Osteoblast (primary cell): ENCODE measurements around the gene RIT2. TPM values are rescaled to one million over a fixed set of nuclear protein-coding genes. Genes with fewer than 3 reads are reported as not detected.

Experiments
- DNase-seq: peaks from one replicate; pipeline ENCODE4 v3.0.0; 2011; ENCODE audit warnings: low spot score, mixed read lengths; ENCODE audit not compliant: insufficient read length; ENCODE audit errors: missing footprints
- H2AFZ ChIP-seq: 2 replicates; pipeline ENCODE4 v1.6.0; 2011; ENCODE audit warnings: mild to moderate bottlenecking, low read length
- H3K27ac ChIP-seq: 2 replicates; pipeline ENCODE4 v1.5.1; 2011; ENCODE audit warnings: mild to moderate bottlenecking, low read depth, low read length, moderate library complexity
- H3K27me3 ChIP-seq: 2 replicates; pipeline ENCODE4 v1.6.0; 2012; ENCODE audit warnings: mild to moderate bottlenecking, control low read depth, inconsistent platforms, low read length, moderate library complexity; ENCODE audit not compliant: insufficient read depth
- H3K36me3 ChIP-seq: 2 replicates; pipeline ENCODE4 v1.5.1; 2011; ENCODE audit warnings: mild to moderate bottlenecking, low read length, control low read depth, moderate library complexity; ENCODE audit not compliant: insufficient read depth
- H3K4me1 ChIP-seq: 2 replicates; pipeline ENCODE4 v1.5.1; 2011; ENCODE audit warnings: mild to moderate bottlenecking, low read length, control low read depth, moderate library complexity; ENCODE audit not compliant: insufficient read depth
- H3K4me2 ChIP-seq: 2 replicates; pipeline ENCODE4 v1.6.0; 2011; ENCODE audit warnings: mild to moderate bottlenecking, low read length; ENCODE audit not compliant: insufficient read depth
- H3K4me3 ChIP-seq: fragments of 200-600 bp; sonication (generic); 3 replicates; pipeline ENCODE4 v1.5.1; 2012; ENCODE audit warnings: mild to moderate bottlenecking, low read length, inconsistent platforms; ENCODE audit not compliant: insufficient read depth
- H3K79me2 ChIP-seq: 2 replicates; pipeline ENCODE4 v1.6.0; 2012; ENCODE audit warnings: mild to moderate bottlenecking, low read length, control low read depth, inconsistent platforms; ENCODE audit not compliant: insufficient read depth
- H3K9me3 ChIP-seq: 2 replicates; pipeline ENCODE4 v1.5.1; 2011; ENCODE audit warnings: low read depth, low read length, control low read depth
- H4K20me1 ChIP-seq: 2 replicates; pipeline ENCODE4 v1.6.0; 2012; ENCODE audit warnings: mild to moderate bottlenecking, low read length, control low read depth; ENCODE audit not compliant: insufficient read depth
- CTCF ChIP-seq: IDR thresholded peaks from 2 replicates; pipeline ENCODE4 v1.5.1; 2011; ENCODE audit warnings: mild to moderate bottlenecking, low read depth, low read length, moderate library complexity; ENCODE audit errors: extremely low read depth
- total RNA-seq: library from RNA; depleted of rRNA; stranded (reverse); fragments of >200 nt; gene quantifications from 2 replicates; pipeline ENCODE4 v1.2.3, GENCODE V29; 2012

RIT2 gene
- total RNA-seq, 1 donor, result not detected

- no peaks in the 10 kb centered on the region for H3K27me3 ChIP-seq
- H2AFZ ChIP-seq, result no peak overlapping the region
- no peaks in the 10 kb centered on the region for H3K9me3 ChIP-seq
- no peaks in the 10 kb centered on the region for H3K4me1 ChIP-seq
- no peaks in the 10 kb centered on the region for H3K79me2 ChIP-seq
- H3K36me3 ChIP-seq, result no peaks in the 10 kb centered on the region
- no peak for DNase-seq
- no peak overlapping the region for H3K27ac ChIP-seq
- TF ChIP-seq CTCF, result no peak
- H4K20me1 ChIP-seq, result no peaks in the 10 kb centered on the region
- H3K4me2 ChIP-seq, result no peak overlapping the region
- no peak overlapping the region for H3K4me3 ChIP-seq
These were observed 47.9 kb downstream of the RIT2 start for GRCh38 chr18:43067570-43067969.

- H2AFZ ChIP-seq, result no peak overlapping the region
- no peaks in the 10 kb centered on the region for H3K36me3 ChIP-seq
- no peak overlapping the region for H3K27ac ChIP-seq
- no peak overlapping the region for H3K4me2 ChIP-seq
- no peaks in the 10 kb centered on the region for H3K79me2 ChIP-seq
- H3K4me1 ChIP-seq, result no peaks in the 10 kb centered on the region
- no peak for TF ChIP-seq CTCF
- no peaks in the 10 kb centered on the region for H4K20me1 ChIP-seq
- H3K27me3 ChIP-seq, result no peaks in the 10 kb centered on the region
- no peak for DNase-seq
- no peaks in the 10 kb centered on the region for H3K9me3 ChIP-seq
- H3K4me3 ChIP-seq, result no peak overlapping the region
These were observed 53.7 kb downstream of the RIT2 start for GRCh38 chr18:43061816-43062215.

- Histone ChIP-seq H2AFZ (no peak overlapping the region), H3K4me1 (no peaks in the 10 kb centered on the region), H3K27me3 (no peaks in the 10 kb centered on the region), H3K4me3 (no peak overlapping the region), H3K9me3 (no peaks in the 10 kb centered on the region), H3K36me3 (no peaks in the 10 kb centered on the region), H4K20me1 (no peaks in the 10 kb centered on the region), H3K79me2 (no peaks in the 10 kb centered on the region), H3K27ac (no peak overlapping the region), H3K4me2 (no peak overlapping the region)
- DNase-seq, result no peak
- no peak for TF ChIP-seq CTCF
These were observed 54.2 kb downstream of the RIT2 start for GRCh38 chr18:43061318-43061717.

GRCh38 chr18:43060020-43060419 is 55.5 kb downstream of the RIT2 start:
- DNase-seq, result no peak
- Histone ChIP-seq H3K9me3 (no peaks in the 10 kb centered on the region), H3K4me3 (no peak overlapping the region), H3K4me2 (no peak overlapping the region), H3K79me2 (no peaks in the 10 kb centered on the region), H2AFZ (no peak overlapping the region), H3K27ac (no peak overlapping the region), H4K20me1 (no peaks in the 10 kb centered on the region), H3K4me1 (no peaks in the 10 kb centered on the region), H3K27me3 (no peaks in the 10 kb centered on the region), H3K36me3 (no peaks in the 10 kb centered on the region)
- TF ChIP-seq CTCF, result no peak
